AG04450 (cell line): ENCODE data around the gene CDH18. TPM values are rescaled to one million over a fixed set of nuclear protein-coding genes. Genes with fewer than 3 reads are reported as not detected.

Source experiments
- CTCF ChIA-PET: fragments of 300-600, 350-600 bp; formaldehyde crosslinking; extraction: SDS; loops from one replicate; lab custom pipeline; 2022; ENCODE audit warnings: antibody characterized with exemption, inconsistent platforms; lab: Charles Lee
- POLR2A ChIA-PET: fragments of 350-600 bp; formaldehyde crosslinking; extraction: SDS; loops from one replicate; lab custom pipeline; 2021; ENCODE audit warnings: antibody characterized with exemption, inconsistent platforms; lab: Yijun Ruan, JAX
- DNase-seq: peaks from one replicate; pipeline ENCODE4 v3.0.0-alpha.2; 2011; ENCODE audit warnings: low read depth, low spot score
- H3K27ac ChIP-seq: one replicate; pipeline ENCODE4 v1.5.1; 2012; ENCODE audit warnings: low read depth, low read length, control low read depth
- H3K27me3 ChIP-seq: one replicate; pipeline ENCODE4 v1.6.0; 2012; ENCODE audit warnings: low read length; ENCODE audit not compliant: control insufficient read depth, insufficient read depth
- H3K4me3 ChIP-seq: 2 replicates; pipeline ENCODE4 v1.5.1; 2011; ENCODE audit warnings: mild to moderate bottlenecking, low read depth, low read length, control low read depth
- H3K9me3 ChIP-seq: 2 replicates; pipeline ENCODE4 v1.5.1; 2012; ENCODE audit warnings: low read length; ENCODE audit not compliant: control insufficient read depth, insufficient read depth
- CTCF ChIP-seq: IDR thresholded peaks from 2 replicates; pipeline ENCODE4 v1.5.1; 2011; ENCODE audit warnings: low read depth, low read length, control low read depth, inconsistent platforms
- polyA plus RNA-seq: library from polyadenylated mRNA; depleted of rRNA; stranded (reverse); fragments of >200 nt; gene quantifications from 2 replicates; pipeline ENCODE4 v1.2.3, GENCODE V29; 2011

CDH18 gene
- polyA plus RNA-seq, 1 experiment: 0.19 TPM

GRCh38 chr5:19745247-19745646 lies 242.8 kb downstream of the CDH18 start:
- no peaks in the 10 kb centered on the region for H3K9me3 ChIP-seq
- ChIA-PET POLR2A (no interaction called here), CTCF (no interaction called here)
- no peaks in the 10 kb centered on the region for H3K27me3 ChIP-seq
- TF ChIP-seq CTCF: no peak
- DNase-seq: no peak
- H3K27ac ChIP-seq: no peak overlapping the region
- H3K4me3 ChIP-seq: no peak overlapping the region

- Histone ChIP-seq H3K4me3 (no peak overlapping the region), H3K27ac (no peak overlapping the region), H3K27me3 (no peaks in the 10 kb centered on the region), H3K9me3 (no peaks in the 10 kb centered on the region)
- TF ChIP-seq CTCF: no peak
- POLR2A ChIA-PET: no interaction called here
- CTCF ChIA-PET: no interaction called here
- no peak for DNase-seq
Observed at GRCh38 chr5:19739671-19740070, 248.3 kb downstream of the CDH18 start.

- ChIA-PET POLR2A (no interaction called here), CTCF (no interaction called here)
- no peaks in the 10 kb centered on the region for H3K27me3 ChIP-seq
- no peaks in the 10 kb centered on the region for H3K9me3 ChIP-seq
- no peak overlapping the region for H3K4me3 ChIP-seq
- no peak for TF ChIP-seq CTCF
- H3K27ac ChIP-seq: no peak overlapping the region
- no peak for DNase-seq
Observed at GRCh38 chr5:19734776-19735175, 253.2 kb downstream of the CDH18 start.

- Histone ChIP-seq H3K9me3 (no peaks in the 10 kb centered on the region), H3K27me3 (no peaks in the 10 kb centered on the region), H3K27ac (no peak overlapping the region), H3K4me3 (no peak overlapping the region)
- TF ChIP-seq CTCF: no peak
- ChIA-PET POLR2A (no interaction called here), CTCF (no interaction called here)
- DNase-seq: no peak
Observed at GRCh38 chr5:19733612-19734495, 254.1 kb downstream of the CDH18 start.

- no peak for DNase-seq
- Histone ChIP-seq H3K9me3 (no peaks in the 10 kb centered on the region), H3K4me3 (no peak overlapping the region), H3K27ac (no peak overlapping the region), H3K27me3 (no peaks in the 10 kb centered on the region)
- CTCF ChIA-PET: no interaction called here
- POLR2A ChIA-PET: no interaction called here
- TF ChIP-seq CTCF: no peak
Observed at GRCh38 chr5:19728571-19728970, 259.4 kb downstream of the CDH18 start.
